Right lobe of liver (tissue), 6 donors: Measurements from ENCODE around the gene ECI1. TPM values are rescaled to one million over a fixed set of nuclear protein-coding genes. Genes with fewer than 3 reads are reported as not detected.
A peak's percentile ranks its signal among the peaks of the same experiment; 100 is the strongest.

ENCODE experiments used
- ATAC-seq, 4 donors: fragments of 200-7000 bp; cut with Tn5 transposase; one replicate each; pipeline ENCODE4 v1.9.1; 2020; ENCODE audit warnings: mild to moderate bottlenecking in 4 of 4, moderate library complexity in 4 of 4
- DNase-seq, 3 donors: peaks; one replicate each; pipeline ENCODE4 v3.0.0-alpha.2; 2020
- H3K27ac ChIP-seq, 3 donors: fragments of 200-600 bp; one replicate each; pipeline ENCODE4 v1.8.0; 2022
- H3K27me3 ChIP-seq, 2 donors: fragments of 200-600 bp; one replicate each; pipeline ENCODE4 v1.8.0; 2022
- H3K36me3 ChIP-seq, 4 donors: fragments of 200-600 bp; sonication (generic) in 1 of 4; one replicate each; pipeline versions ENCODE4 v1.5.1 to v1.8.0; 2017 to 2022; ENCODE audit warnings: control low read depth in 1 of 4
- H3K4me1 ChIP-seq, 4 donors: fragments of 200-600 bp; sonication (generic) in 1 of 4; one replicate each; pipeline versions ENCODE4 v1.5.1 to v1.8.0; 2017 to 2022; ENCODE audit warnings: control low read depth in 1 of 4
- H3K4me3 ChIP-seq, 3 donors: fragments of 200-600 bp; one replicate each; pipeline ENCODE4 v1.8.0; 2022
- H3K9me3 ChIP-seq, 4 donors: fragments of 200-600 bp; sonication (generic) in 1 of 4; one replicate each; pipeline versions ENCODE4 v1.5.1 to v1.8.0; 2017 to 2022; ENCODE audit warnings: control low read depth in 1 of 4
- POLR2A ChIP-seq: fragments of 450-650 bp; IDR thresholded peaks from one replicate; pipeline ENCODE4 v1.6.1; 2017; ENCODE audit warnings: antibody characterized with exemption, mild to moderate bottlenecking
- WGBS: methylation state at CpG from one replicate; pipeline ENCODE4 v1.1.6; 2018; ENCODE audit warnings: low coverage, low lambda C conversion rate; ENCODE audit not compliant: insufficient coverage; ENCODE audit errors: missing lambda C conversion rate; 5-methylcytosine and 5-hydroxymethylcytosine counted together
- intact Hi-C, 2 donors: fragments of 100-400 bp; cut with DNase I; formaldehyde crosslinking; loops; one replicate each; pipeline versions ENCODE4 v1.11.2 to v1.14.1; 2022
- total RNA-seq, 6 experiments: library from RNA; depleted of rRNA in 2 of 6; stranded (reverse); fragments of >200 nt in 2 of 6; fragmentation: NEBNext Ultra II Directional in 3 of 6; extraction: Animal tissue kit (Norgen Biotek cat#: 25700) in 3 of 6; gene quantifications; one replicate each; pipeline versions ENCODE4 v1.1.0 to v1.2.4, GENCODE V29; 2016 to 2023
- TF ChIP-seq, protein P1 (sequence below), 4 donors: fragments of 200-600 bp in 3 of 4; fragments of 450-650 bp in 1 of 4; IDR thresholded peaks; one replicate each; pipeline versions ENCODE4 v1.5.1 to v1.8.0; 2016 to 2022; ENCODE audit warnings: antibody characterized with exemption in 4 of 4, mild to moderate bottlenecking in 2 of 4
- donor health status: DM: no; HTN: yes; CAD: no.
- donor health status: DM: no; HTN: no; CAD: no.
- donor health status: DM: no; HTN: no; CAD: no.
- donor health status: DM: no; HTN: yes; CAD: no.
- donor health status: DM: no; HTN: yes; CAD: no.

ECI1 gene
- total RNA-seq, 6 experiments from 2014 or later = 68.1 to 150 (median 85.5) TPM

- Histone ChIP-seq H3K36me3 (no peaks in the 10 kb centered on the region), H3K4me3 (no peak overlapping the region), H3K27ac (no peak overlapping the region), H3K27me3 (peaks cover 0 to 11% of the 10 kb centered on the region in 2 donors), H3K9me3 (no peaks in the 10 kb centered on the region), H3K4me1 (peaks cover 0 to 10% (median 0%) of the 10 kb centered on the region in 4 donors)
- peak; percentile 76 to 92 (median 89) for ATAC-seq
- intact Hi-C loops = loop anchor here (10.0 kb wide), 1 partner anchor 310 kb away; no protein-coding TSS in a partner anchor
- DNase-seq = peak in 1 of 3 donors; percentile 49
- WGBS = 10% methylated on average over 6 of the region's 10 CpGs
- TF ChIP-seq POLR2A = no peak
- TF ChIP-seq, protein P1, sequence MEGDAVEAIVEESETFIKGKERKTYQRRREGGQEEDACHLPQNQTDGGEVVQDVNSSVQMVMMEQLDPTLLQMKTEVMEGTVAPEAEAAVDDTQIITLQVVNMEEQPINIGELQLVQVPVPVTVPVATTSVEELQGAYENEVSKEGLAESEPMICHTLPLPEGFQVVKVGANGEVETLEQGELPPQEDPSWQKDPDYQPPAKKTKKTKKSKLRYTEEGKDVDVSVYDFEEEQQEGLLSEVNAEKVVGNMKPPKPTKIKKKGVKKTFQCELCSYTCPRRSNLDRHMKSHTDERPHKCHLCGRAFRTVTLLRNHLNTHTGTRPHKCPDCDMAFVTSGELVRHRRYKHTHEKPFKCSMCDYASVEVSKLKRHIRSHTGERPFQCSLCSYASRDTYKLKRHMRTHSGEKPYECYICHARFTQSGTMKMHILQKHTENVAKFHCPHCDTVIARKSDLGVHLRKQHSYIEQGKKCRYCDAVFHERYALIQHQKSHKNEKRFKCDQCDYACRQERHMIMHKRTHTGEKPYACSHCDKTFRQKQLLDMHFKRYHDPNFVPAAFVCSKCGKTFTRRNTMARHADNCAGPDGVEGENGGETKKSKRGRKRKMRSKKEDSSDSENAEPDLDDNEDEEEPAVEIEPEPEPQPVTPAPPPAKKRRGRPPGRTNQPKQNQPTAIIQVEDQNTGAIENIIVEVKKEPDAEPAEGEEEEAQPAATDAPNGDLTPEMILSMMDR (IDR thresholded peaks at IDR 0.05) = peak; percentile 53 to 67 (median 55)
Observed at GRCh38 chr16:2194852-2195321, 56.5 kb downstream of the ECI1 start.

GRCh38 chr16:2194166-2194834 is 57.1 kb downstream of the ECI1 start:
- WGBS = 45% methylated on average over 4 of the region's 16 CpGs
- Histone ChIP-seq H3K27ac (no peak overlapping the region), H3K4me1 (peaks cover 0 to 10% (median 0%) of the 10 kb centered on the region in 4 donors), H3K36me3 (no peaks in the 10 kb centered on the region), H3K9me3 (no peaks in the 10 kb centered on the region), H3K4me3 (no peak overlapping the region), H3K27me3 (peaks cover 0 to 11% of the 10 kb centered on the region in 2 donors)
- intact Hi-C loops = loop anchor here (10.0 kb wide), 1 partner anchor 311 kb away; no protein-coding TSS in a partner anchor
- TF ChIP-seq POLR2A = no peak
- TF ChIP-seq, protein P1 (IDR thresholded peaks at IDR 0.05) = no peak
- ATAC-seq = no peak
- DNase-seq = no peak

DNA sequence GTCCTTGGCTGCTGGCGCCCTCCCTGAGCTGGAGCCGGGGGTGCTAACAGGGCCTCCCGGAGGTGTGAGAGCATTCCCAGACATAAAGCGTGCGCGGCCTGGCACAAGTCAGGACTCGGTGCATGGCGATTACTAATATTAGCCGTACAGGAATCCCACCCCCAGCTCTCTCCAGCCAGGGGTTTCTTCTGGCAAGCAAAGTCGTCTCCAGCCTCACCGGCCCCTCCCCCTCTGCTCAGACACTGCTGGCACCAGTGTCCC is 60.0 kb downstream of the ECI1 start:
- intact Hi-C loops = loop anchor here (10.0 kb wide), 1 partner anchor 313 kb away; no protein-coding TSS in a partner anchor
- no peak for DNase-seq
- no peak for TF ChIP-seq POLR2A
- TF ChIP-seq, protein P1 (IDR thresholded peaks at IDR 0.05) = no peak
- no peak for ATAC-seq
- Histone ChIP-seq H3K27me3 (peaks cover 0 to 11% of the 10 kb centered on the region in 2 donors), H3K9me3 (no peaks in the 10 kb centered on the region), H3K36me3 (no peaks in the 10 kb centered on the region), H3K4me3 (no peak overlapping the region), H3K27ac (no peak overlapping the region), H3K4me1 (peaks cover 0 to 10% (median 0%) of the 10 kb centered on the region in 4 donors)
- 74% methylated on average over 4 of the region's 11 CpGs for WGBS

DNA sequence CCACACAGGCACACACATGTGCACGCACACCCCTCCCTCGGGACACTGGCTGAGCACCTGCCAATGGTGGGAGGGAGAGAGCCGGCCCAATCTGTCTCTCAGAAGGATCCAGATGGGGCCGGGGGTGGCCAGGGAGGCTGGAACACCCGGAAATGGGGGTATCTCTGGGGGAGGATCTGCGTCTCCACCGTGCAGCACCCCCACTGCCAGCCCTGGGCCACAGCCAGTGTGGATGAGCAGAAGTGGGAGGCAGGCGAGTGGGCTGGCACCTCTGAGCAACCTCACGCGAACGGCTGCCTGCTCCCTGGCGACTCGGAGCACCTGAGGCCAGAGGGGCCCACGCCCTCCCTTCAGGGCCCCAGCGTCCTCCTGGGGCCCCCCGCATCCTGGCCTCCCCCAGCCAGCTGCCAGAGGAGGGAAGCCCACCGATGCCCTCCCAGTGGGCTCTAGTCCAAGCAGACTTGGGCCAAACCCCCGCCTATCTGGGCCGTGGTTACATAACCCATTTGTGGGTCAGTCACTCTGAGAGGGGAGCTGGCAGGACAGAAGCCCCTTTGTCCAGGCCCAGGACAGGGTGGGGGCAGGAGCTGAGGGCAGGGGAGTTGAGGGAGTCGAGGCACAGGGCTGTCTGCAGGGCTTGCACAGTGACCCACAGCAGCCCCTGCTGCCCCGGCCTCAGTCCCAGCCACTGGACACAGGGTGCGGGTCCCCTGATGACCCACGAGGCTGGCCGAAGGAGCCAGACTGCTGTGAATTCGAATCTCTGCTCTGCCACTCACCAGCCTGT is 60.5 kb downstream of the ECI1 start:
- WGBS = 100% methylated on average over 2 of the region's 25 CpGs
- intact Hi-C loops = loop anchor here (10.0 kb wide), 1 partner anchor 314 kb away; no protein-coding TSS in a partner anchor

More for the DNA sequence above, 60.5 kb downstream of the ECI1 start:
- Histone ChIP-seq H3K4me1 (peaks cover 0 to 6% (median 0%) of the 10 kb centered on the region in 4 donors), H3K9me3 (no peaks in the 10 kb centered on the region), H3K4me3 (no peak overlapping the region), H3K27ac (no peak overlapping the region), H3K36me3 (no peaks in the 10 kb centered on the region), H3K27me3 (peaks cover 0 to 8% of the 10 kb centered on the region in 2 donors)
- no peak for ATAC-seq
- TF ChIP-seq POLR2A = no peak
- TF ChIP-seq, protein P1 (IDR thresholded peaks at IDR 0.05) = no peak
- DNase-seq = no peak
